ENCODE results near the gene TDRD3.

Gene TDRD3

GRCh38 chr13:60583196-60583888 lies 186.3 kb downstream of the TDRD3 start:
- DNase-seq, result no peak

- DNase-seq, result peak; percentile 38
Observed at GRCh38 chr13:60583911-60584753, 187.1 kb downstream of the TDRD3 start.

DNA sequence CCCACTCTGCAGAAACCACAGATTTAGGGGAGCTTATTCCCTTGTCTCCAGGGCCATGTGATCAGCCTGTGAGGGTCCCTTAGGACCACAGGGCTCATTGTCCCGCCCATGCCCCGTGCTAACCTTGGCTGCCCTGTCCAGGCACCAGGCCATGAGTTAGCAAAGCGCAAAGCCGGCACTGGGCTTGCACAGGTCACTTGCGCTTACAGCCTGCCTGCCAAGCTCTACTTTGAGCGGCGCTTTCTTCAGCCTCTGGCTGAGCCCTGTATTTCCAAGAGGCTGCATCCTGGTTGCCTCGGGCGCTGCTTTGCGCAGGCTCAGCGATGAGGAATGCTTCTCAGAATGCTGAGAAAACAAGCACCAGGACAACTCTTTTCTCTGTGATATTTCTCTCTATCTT lies 188.0 kb downstream of the TDRD3 start:
- no peak for DNase-seq

GRCh38 chr13:60590800-60591747 lies 194.1 kb downstream of the TDRD3 start:
- no peak for DNase-seq

GRCh38 chr13:60603049-60603448 lies 206.0 kb downstream of the TDRD3 start:
- no peak for DNase-seq

DNA sequence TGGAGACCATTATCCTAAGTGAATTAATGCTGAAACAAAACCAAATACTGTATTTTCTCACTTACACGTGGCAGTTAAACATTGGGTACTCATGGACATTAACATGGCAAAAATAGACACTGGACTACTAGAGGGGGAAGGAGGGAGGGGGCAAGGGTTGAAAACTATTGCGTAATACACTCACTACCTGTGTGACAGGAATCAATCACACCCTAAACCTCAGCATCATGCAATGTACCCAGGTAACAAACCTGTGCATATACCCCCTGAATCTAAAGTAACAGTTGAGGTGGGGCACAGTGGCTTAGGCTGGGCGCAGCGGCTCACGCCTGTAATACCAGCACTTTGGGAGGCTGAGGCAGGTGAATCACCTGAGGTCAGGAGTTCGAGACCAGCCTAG lies 207.0 kb downstream of the TDRD3 start:
- no peak for DNase-seq

GRCh38 chr13:60608954-60609353 lies 211.9 kb downstream of the TDRD3 start:
- DNase-seq, result no peak

DNA sequence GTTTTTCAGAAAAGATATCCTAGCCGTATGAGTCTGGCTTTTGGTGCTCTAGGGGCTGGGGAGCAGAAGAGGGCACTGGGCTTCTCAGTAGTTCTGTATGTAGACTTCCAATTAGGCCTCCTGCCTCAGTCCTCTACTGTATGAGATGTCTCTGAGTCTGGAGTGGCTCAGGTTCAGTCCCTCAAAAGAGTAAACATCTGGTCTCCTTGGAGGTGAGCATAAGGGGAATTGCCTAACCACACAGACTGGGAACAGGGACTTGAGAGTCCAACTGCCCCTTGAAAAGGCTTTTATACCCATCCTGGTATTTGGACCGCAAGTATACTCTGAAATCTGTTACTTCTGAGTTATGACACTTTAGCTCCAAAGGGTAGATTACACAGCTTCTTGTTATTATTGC lies 214.5 kb downstream of the TDRD3 start:
- no peak for DNase-seq

- no peak for DNase-seq
Observed at GRCh38 chr13:60612593-60612992, 215.6 kb downstream of the TDRD3 start.

DNA sequence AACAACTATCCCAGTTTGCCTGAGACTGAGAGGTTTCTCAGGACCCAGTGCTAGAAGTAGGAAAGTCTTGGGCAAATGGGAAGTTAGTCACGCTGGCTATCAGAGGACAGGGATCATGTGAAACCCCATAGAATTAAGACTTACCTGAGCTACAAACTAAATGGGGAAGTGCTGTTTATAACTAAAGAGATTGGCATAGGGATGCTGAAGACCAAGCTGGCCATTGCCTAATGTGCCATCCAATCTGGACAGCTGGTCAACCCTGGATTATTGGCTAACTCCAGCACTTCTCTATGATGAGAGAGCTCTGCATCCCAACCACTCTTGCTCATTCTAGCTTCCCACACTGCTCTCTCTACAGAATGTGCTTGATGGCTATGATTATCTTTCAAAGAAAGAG lies 216.1 kb downstream of the TDRD3 start:
- DNase-seq, result no peak

DNA sequence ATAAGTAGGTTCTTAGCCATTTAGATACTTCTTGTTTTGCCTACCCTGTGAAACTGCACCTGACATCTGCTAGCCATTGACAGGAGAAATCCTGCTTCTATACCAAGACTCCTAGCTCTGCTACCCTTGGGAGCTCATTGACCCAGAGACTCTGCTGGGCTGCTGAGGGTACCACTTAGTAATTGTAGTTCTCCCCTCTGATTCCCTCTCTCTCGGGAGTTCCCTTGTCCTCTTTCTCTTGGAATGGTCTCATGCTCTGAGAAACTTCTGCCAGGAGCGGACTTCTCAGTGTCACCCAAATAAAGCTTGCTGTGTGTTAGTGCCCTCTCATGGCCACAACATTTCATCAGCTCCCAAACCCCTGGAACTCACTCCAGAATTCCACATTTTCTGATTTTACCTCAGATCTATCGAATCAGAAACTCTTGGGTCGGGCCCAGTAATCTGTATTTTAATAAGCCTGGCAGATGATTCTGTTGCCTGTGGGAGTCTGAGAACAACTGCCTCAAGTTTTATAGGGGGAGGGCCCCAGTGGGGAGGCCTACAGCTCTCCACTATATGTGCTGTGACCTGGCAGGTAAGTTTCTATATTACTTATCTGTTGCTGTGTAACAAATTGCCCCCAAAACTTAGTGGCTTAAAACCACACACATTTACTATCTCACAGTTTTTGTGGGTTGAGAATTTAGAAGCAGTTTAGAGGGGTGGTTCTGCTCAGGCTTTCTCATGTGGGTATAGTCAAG lies 221.1 kb downstream of the TDRD3 start:
- DNase-seq, result no peak

DNA sequence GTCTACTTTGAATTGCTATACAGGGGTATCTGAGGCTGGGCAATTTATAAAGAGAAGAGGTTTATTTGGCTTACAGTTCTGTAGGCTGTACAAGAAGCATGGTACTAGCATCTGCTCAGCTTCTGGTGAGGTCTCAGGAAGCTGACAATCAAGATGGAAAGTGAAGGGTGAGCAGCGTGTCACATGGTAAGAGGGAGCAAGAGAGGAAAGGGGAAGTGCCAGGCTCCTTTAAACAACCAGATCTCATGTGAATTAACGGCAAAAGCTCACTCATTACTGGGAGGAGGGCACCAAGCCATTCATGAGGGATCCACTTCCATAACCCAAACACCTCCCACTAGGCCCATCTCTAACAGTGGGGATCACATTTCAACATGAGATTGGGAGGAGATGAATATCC lies 222.4 kb downstream of the TDRD3 start:
- DNase-seq, result no peak

GRCh38 chr13:60620611-60621395 lies 223.8 kb downstream of the TDRD3 start:
- DNase-seq, result no peak

- no peak for DNase-seq
Observed at GRCh38 chr13:60623151-60623550, 226.1 kb downstream of the TDRD3 start.

Measured in activated CD4-positive, alpha-beta T cell treated with anti-CD3 and anti-CD28 coated beads, Interleukin-2, Interleukin-6, amounts not matched to agents 100 ng/mL and 50 ng/mL, durations not matched to agents 16 hours and 8 hours (primary cell).